Endodermal cell (in vitro differentiated cells): ENCODE measurements around the gene FYCO1. TPM values are rescaled to one million over a fixed set of nuclear protein-coding genes. Genes with fewer than 3 reads are reported as not detected.

Source experiments
- DNase-seq: peaks from one replicate; pipeline ENCODE4 v3.0.0-alpha.2; 2017
- H3K27ac ChIP-seq: 2 replicates; pipeline ENCODE4 v1.5.1; 2013; ENCODE audit warnings: mild to moderate bottlenecking, low read depth, low read length, moderate library complexity
- H3K27me3 ChIP-seq: 2 replicates; pipeline ENCODE4 v1.6.1; 2013; ENCODE audit warnings: mild to moderate bottlenecking, low read length, moderate library complexity; ENCODE audit not compliant: insufficient read depth, control insufficient read depth, poor library complexity, severe bottlenecking
- H3K36me3 ChIP-seq: 2 replicates; pipeline ENCODE4 v1.7.0; 2013; ENCODE audit warnings: mild to moderate bottlenecking, low read length, moderate library complexity; ENCODE audit not compliant: control insufficient read depth, insufficient read depth
- H3K4me1 ChIP-seq: one replicate; pipeline ENCODE4 v1.7.0; 2013; ENCODE audit warnings: low read length; ENCODE audit not compliant: control insufficient read depth, insufficient read depth
- H3K4me3 ChIP-seq: 2 replicates; pipeline ENCODE4 v1.5.1; 2013; ENCODE audit warnings: mild to moderate bottlenecking, low read length, moderate library complexity
- H3K9ac ChIP-seq: 2 replicates; pipeline ENCODE4 v1.6.1; 2013; ENCODE audit warnings: mild to moderate bottlenecking, low read length, moderate library complexity; ENCODE audit not compliant: poor library complexity, severe bottlenecking; ENCODE audit errors: extremely low read depth
- H3K9me3 ChIP-seq: 2 replicates; pipeline ENCODE4 v1.6.1; 2013; ENCODE audit warnings: mild to moderate bottlenecking, low read length, moderate library complexity; ENCODE audit not compliant: control insufficient read depth
- H3K27ac Mint-ChIP-seq: 2 replicates; pipeline ENCODE4 v1.8.0; 2020; ENCODE audit warnings: mixed read lengths
- H3K27me3 Mint-ChIP-seq: 2 replicates; pipeline ENCODE4 v1.8.0; 2021; ENCODE audit warnings: mild to moderate bottlenecking, mixed read lengths; ENCODE audit not compliant: insufficient read depth
- H3K36me3 Mint-ChIP-seq: 2 replicates; pipeline ENCODE4 v1.8.0; 2020; ENCODE audit warnings: low read depth, mixed read lengths
- H3K4me1 Mint-ChIP-seq: 2 replicates; pipeline ENCODE4 v1.8.0; 2020; ENCODE audit warnings: mixed read lengths
- H3K4me3 Mint-ChIP-seq: 2 replicates; pipeline ENCODE4 v1.8.0; 2020; ENCODE audit warnings: mild to moderate bottlenecking, moderate library complexity, mixed read lengths
- H3K9me3 Mint-ChIP-seq: 2 replicates; pipeline ENCODE4 v1.8.0; 2020; ENCODE audit warnings: mild to moderate bottlenecking, mixed read lengths
- CTCF ChIP-seq: fragments of 200-600 bp; sonication (generic); conservative IDR thresholded peaks from 2 replicates; pipeline ENCODE4 v1.5.0; 2021; ENCODE audit warnings: antibody characterized with exemption, mild to moderate bottlenecking
- WGBS, 2 experiments: methylation state at CpG; one replicate each; pipeline versions ENCODE4 v1.1.5 to v1.1.7; 2013; ENCODE audit warnings: missing lambda C conversion rate in 2 of 2, mixed read lengths in 1 of 2; ENCODE audit not compliant: insufficient coverage in 1 of 2, insufficient read length in 1 of 2; 5-methylcytosine and 5-hydroxymethylcytosine counted together
- total RNA-seq, 2 donors: library from RNA; stranded (reverse); fragmentation: NEBNext Ultra II Directional in 1 of 2; extraction: Animal tissue kit (Norgen Biotek cat#: 25700) in 1 of 2; gene quantifications; 2 replicates in 1 of 2; 3 replicates in 1 of 2; pipeline ENCODE4 v1.2.1, GENCODE V29; 2021

The FYCO1 gene
- total RNA-seq, 2 donors from 2014 or later, result 11.3 to 11.8 TPM

GRCh38 chr3:45881078-45882022 is 114.3 kb downstream of the FYCO1 start:
- no peak for TF ChIP-seq CTCF
- no peaks in the 10 kb centered on the region for H3K36me3 Mint-ChIP-seq
- 85 to 86% methylated on average over 7 to 8 of the region's 8 CpGs for WGBS, 2 experiments

GRCh38 chr3:45880725-45881077 is 114.9 kb downstream of the FYCO1 start:
- Histone ChIP-seq H3K27ac (no peak overlapping the region), H3K27me3 (peaks cover 56% of the 10 kb centered on the region), H3K4me3 (no peak overlapping the region), H3K9me3 (no peaks in the 10 kb centered on the region), H3K4me1 (no peaks in the 10 kb centered on the region), H3K9ac (no peak overlapping the region), H3K36me3 (no peaks in the 10 kb centered on the region)
- no peaks in the 10 kb centered on the region for H3K9me3 Mint-ChIP-seq
- no peak overlapping the region for H3K4me3 Mint-ChIP-seq
- no peaks in the 10 kb centered on the region for H3K36me3 Mint-ChIP-seq
- no peak for TF ChIP-seq CTCF
- H3K27ac Mint-ChIP-seq, result no peak overlapping the region
- peaks cover 32% of the 10 kb centered on the region for H3K27me3 Mint-ChIP-seq
- 92 to 95% methylated on average over 2 to 3 of the region's 3 CpGs for WGBS, 2 experiments
- no peaks in the 10 kb centered on the region for H3K4me1 Mint-ChIP-seq
- no peak for DNase-seq

More at GRCh38 chr3:45881078-45882022, 114.3 kb downstream of the FYCO1 start:
- peaks cover 27% of the 10 kb centered on the region for H3K27me3 Mint-ChIP-seq
- H3K36me3 ChIP-seq, result no peaks in the 10 kb centered on the region
- H3K4me3 Mint-ChIP-seq, result no peak overlapping the region
- H3K9ac ChIP-seq, result no peak overlapping the region
- no peaks in the 10 kb centered on the region for H3K9me3 ChIP-seq
- no peak overlapping the region for H3K27ac Mint-ChIP-seq
- no peak overlapping the region for H3K4me3 ChIP-seq
- no peaks in the 10 kb centered on the region for H3K4me1 ChIP-seq
- peaks cover 49% of the 10 kb centered on the region for H3K27me3 ChIP-seq
- H3K4me1 Mint-ChIP-seq, result no peaks in the 10 kb centered on the region
- no peaks in the 10 kb centered on the region for H3K9me3 Mint-ChIP-seq
- no peak overlapping the region for H3K27ac ChIP-seq
- DNase-seq, result no peak

- H3K9me3 Mint-ChIP-seq, result no peaks in the 10 kb centered on the region
- WGBS, 2 experiments, result 97% methylated on average over 2 of the region's 2 CpGs; no CpG with 5 or more reads in 1 of the 2 experiments
Measured at GRCh38 chr3:45878124-45878523, 117.5 kb downstream of the FYCO1 start.

More at GRCh38 chr3:45878124-45878523, 117.5 kb downstream of the FYCO1 start:
- peaks cover 18% of the 10 kb centered on the region for H3K27me3 Mint-ChIP-seq
- no peaks in the 10 kb centered on the region for H3K4me1 ChIP-seq
- H3K4me1 Mint-ChIP-seq, result no peaks in the 10 kb centered on the region
- H3K36me3 ChIP-seq, result no peaks in the 10 kb centered on the region
- TF ChIP-seq CTCF, result no peak
- H3K9ac ChIP-seq, result no peak overlapping the region
- H3K4me3 Mint-ChIP-seq, result no peak overlapping the region
- H3K27ac Mint-ChIP-seq, result no peak overlapping the region
- peaks cover 36% of the 10 kb centered on the region for H3K27me3 ChIP-seq
- DNase-seq, result no peak
- H3K27ac ChIP-seq, result no peak overlapping the region
- no peaks in the 10 kb centered on the region for H3K36me3 Mint-ChIP-seq
- no peaks in the 10 kb centered on the region for H3K9me3 ChIP-seq
- no peak overlapping the region for H3K4me3 ChIP-seq
